ENCODE measurements around the gene GRWD1.

Gene GRWD1

GRCh38 chr19:48428670-48429069, 17.1 kb upstream of the GRWD1 start:
- no peak for DNase-seq

- DNase-seq = no peak
These were observed 12.4 kb upstream of the GRWD1 start for GRCh38 chr19:48433337-48433736.

- DNase-seq = no peak
These were observed 9.2 kb upstream of the GRWD1 start for GRCh38 chr19:48436586-48436985.

- no peak for DNase-seq
These were observed 4.3 kb upstream of the GRWD1 start for GRCh38 chr19:48441360-48442050.

- DNase-seq = no peak
These were observed 3.4 kb upstream of the GRWD1 start for GRCh38 chr19:48442116-48443035.

- DNase-seq = no peak
These were observed 2.5 kb upstream of the GRWD1 start for GRCh38 chr19:48443256-48443655.

- no peak for DNase-seq
These were observed 2.1 kb upstream of the GRWD1 start for GRCh38 chr19:48443731-48444128.

- DNase-seq = no peak
These were observed 1.5 kb upstream of the GRWD1 start for GRCh38 chr19:48444129-48444935.

- no peak for DNase-seq
These were observed 915 bp upstream of the GRWD1 start for GRCh38 chr19:48444936-48445200.

GRCh38 chr19:48445256-48445605, 552 bp upstream of the GRWD1 start:
- no peak for DNase-seq

- no peak for DNase-seq
These were observed 796 bp downstream of the GRWD1 start for GRCh38 chr19:48446579-48446978.

- no peak for DNase-seq
These were observed 2.8 kb downstream of the GRWD1 start for GRCh38 chr19:48448563-48448962.

GRCh38 chr19:48450441-48450840, 4.7 kb downstream of the GRWD1 start:
- no peak for DNase-seq

- DNase-seq = no peak
These were observed 5.1 kb downstream of the GRWD1 start for GRCh38 chr19:48450863-48451262.

- DNase-seq = no peak
These were observed 5.8 kb downstream of the GRWD1 start for GRCh38 chr19:48451624-48452023.

GRCh38 chr19:48452289-48453190, 6.8 kb downstream of the GRWD1 start:
- no peak for DNase-seq

GRCh38 chr19:48454150-48454730, 8.5 kb downstream of the GRWD1 start:
- no peak for DNase-seq

- DNase-seq = no peak
These were observed 9.6 kb downstream of the GRWD1 start, which contains the start of gene KCNJ14 for GRCh38 chr19:48455171-48455907. Gene KCNJ14 (plus strand): TSS chr19:48455574. CDS start chr19:48461725, 6,151 bp downstream.

GRCh38 chr19:48455908-48456562, 10.3 kb downstream of the GRWD1 start:
- no peak for DNase-seq

GRCh38 chr19:48456864-48457263, 11.1 kb downstream of the GRWD1 start:
- DNase-seq = no peak

- no peak for DNase-seq
These were observed 12.2 kb downstream of the GRWD1 start for GRCh38 chr19:48458016-48458415.

Measured in activated CD4-positive, alpha-beta T cell treated with anti-CD3 and anti-CD28 coated beads, Interleukin-2, Interleukin-6, amounts not matched to agents 100 ng/mL and 50 ng/mL, durations not matched to agents 16 hours and 8 hours (primary cell).